Lower leg skin (tissue), 3 donors: ENCODE results near the gene FETUB.

Experiments used
- CTCF ChIP-seq, 3 donors: fragments of 450-650 bp; IDR thresholded peaks; one replicate each; pipeline ENCODE4 v1.5.1; 2016; ENCODE audit warnings: antibody characterized with exemption in 3 of 3, mild to moderate bottlenecking in 3 of 3, moderate library complexity in 2 of 3
- POLR2A ChIP-seq, 2 donors: fragments of 450-650 bp; IDR thresholded peaks; one replicate each; pipeline ENCODE4 v1.6.1; 2016 to 2017; ENCODE audit warnings: antibody characterized with exemption in 2 of 2, mild to moderate bottlenecking in 1 of 2, moderate library complexity in 1 of 2

- TF ChIP-seq CTCF (IDR thresholded peaks at IDR 0.05), result no peak
- no peak for TF ChIP-seq POLR2A (IDR thresholded peaks at IDR 0.05)
Observed at GRCh38 chr3:186635532-186635931, 4.7 kb upstream of the FETUB start.
